ENCODE measurements around the gene FLRT1.

The FLRT1 gene

GRCh38 chr11:64020976-64021756 lies 14.6 kb upstream of the FLRT1 start:
- Mint-ChIP-seq H3K9me3 (no peaks in the 10 kb centered on the region), H3K27me3 (no peaks in the 10 kb centered on the region), H3K4me1 (no peaks in the 10 kb centered on the region), H3K36me3 (ENCODE audit: insufficient read depth) (no peaks in the 10 kb centered on the region), H3K27ac (ENCODE audit: low read depth) (no peak overlapping the region), H3K4me3 (no peak overlapping the region)
- ATAC-seq (replicated peaks; ENCODE audit: extremely low read depth, poor library complexity, severe bottlenecking) (no peak), DNase-seq (ENCODE audit: low spot score in 2 of 2) (no peak)

- Mint-ChIP-seq H3K4me1 (no peaks in the 10 kb centered on the region), H3K27me3 (peaks cover 2% of the 10 kb centered on the region), H3K36me3 (ENCODE audit: insufficient read depth) (no peaks in the 10 kb centered on the region), H3K4me3 (no peak overlapping the region), H3K9me3 (no peaks in the 10 kb centered on the region), H3K27ac (ENCODE audit: low read depth) (no peak overlapping the region)
- ATAC-seq (replicated peaks; ENCODE audit: extremely low read depth, poor library complexity, severe bottlenecking), result no peak
- no peak for DNase-seq (ENCODE audit: low spot score in 2 of 2)
Observed at GRCh38 chr11:64021757-64022093, 14.0 kb upstream of the FLRT1 start.

DNA sequence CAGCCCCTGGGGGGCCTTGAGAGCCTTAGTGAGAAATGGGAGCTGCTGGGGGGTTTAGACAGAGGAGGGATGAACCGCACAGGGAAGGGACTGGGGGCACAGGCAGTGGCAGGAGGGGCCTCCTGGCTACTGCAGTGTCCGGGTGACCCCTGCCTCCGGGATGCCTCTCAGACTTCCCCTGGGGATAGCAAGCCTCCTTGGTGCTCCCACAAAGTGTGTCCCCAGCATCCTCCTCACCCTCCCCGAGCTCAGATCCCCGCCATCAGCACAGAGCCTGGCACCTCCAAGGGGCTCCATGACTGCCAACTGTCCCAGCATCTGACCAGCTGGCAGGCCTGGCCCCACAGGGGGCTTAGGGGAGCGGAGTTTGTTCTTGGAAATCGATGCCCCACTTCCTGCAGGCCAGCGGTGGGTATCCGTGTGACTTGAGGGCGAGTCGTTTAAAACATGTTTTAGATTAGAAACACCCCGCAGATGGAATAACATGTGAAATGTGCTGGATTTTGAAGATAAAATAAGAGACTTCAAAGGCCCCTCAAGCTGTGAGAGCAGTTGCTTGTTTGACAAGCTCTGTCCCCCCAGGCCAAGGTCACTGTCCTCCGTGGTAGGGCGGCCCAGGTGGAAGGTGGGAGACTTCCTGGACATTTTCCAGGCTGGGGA lies 13.5 kb upstream of the FLRT1 start:
- Mint-ChIP-seq H3K4me3 (no peak overlapping the region), H3K27me3 (peaks cover 7% of the 10 kb centered on the region), H3K9me3 (no peaks in the 10 kb centered on the region), H3K36me3 (ENCODE audit: insufficient read depth) (no peaks in the 10 kb centered on the region), H3K4me1 (no peaks in the 10 kb centered on the region), H3K27ac (ENCODE audit: low read depth) (no peak overlapping the region)
- ATAC-seq (replicated peaks; ENCODE audit: extremely low read depth, poor library complexity, severe bottlenecking) (no peak), DNase-seq (ENCODE audit: low spot score in 2 of 2) (no peak)

DNA sequence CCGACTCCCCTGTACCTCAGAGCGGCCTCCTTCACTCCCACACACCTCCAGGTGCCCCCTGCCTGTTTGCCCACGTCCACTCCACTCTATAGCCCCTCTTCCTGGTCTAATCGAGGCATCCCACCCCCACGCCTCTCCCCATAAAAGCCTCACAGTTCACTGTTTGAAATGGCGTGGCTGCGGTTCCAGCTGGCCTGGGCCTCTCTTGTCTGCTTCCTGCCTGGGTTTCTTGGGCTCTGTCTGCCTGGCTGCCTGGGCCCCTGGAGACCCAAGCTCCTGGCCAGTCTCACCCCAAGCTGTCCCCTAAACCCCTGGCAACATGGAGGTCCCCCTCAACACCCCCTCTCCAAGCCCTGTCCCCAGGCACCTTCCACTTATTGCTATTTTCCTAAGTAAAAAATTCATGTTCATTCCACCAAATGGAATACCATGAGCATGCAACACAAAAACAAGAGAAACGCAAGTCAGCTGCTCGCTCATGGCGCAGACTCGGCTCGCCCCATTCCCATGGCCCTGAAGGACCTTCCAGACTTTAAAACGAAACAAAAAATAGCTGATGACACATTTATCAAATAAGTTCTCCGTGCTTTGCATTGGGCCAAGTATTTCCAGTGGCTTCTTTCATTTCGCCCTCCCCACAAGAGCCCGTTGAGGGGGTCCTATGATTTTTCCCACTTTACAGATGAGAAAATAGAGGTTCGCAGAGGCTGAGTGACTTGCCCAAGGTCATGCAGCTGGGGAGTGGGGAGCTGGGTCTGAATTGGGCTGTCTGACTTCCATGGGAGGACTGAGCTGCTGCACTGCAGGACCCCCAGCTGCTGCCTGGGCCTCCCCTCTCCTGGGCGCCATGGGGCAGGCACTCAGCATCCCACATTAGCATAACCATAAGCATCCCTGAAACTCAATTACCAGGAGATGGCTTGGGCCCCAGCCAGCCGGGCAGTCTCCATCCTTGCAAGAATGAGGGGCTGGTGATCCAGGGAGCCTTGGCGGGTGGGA lies 11.7 kb upstream of the FLRT1 start:
- H3K27ac Mint-ChIP-seq (ENCODE audit: low read depth), result no peak overlapping the region
- H3K9me3 Mint-ChIP-seq, result no peaks in the 10 kb centered on the region
- ATAC-seq (replicated peaks; ENCODE audit: extremely low read depth, poor library complexity, severe bottlenecking), result no peak
- no peak for DNase-seq (ENCODE audit: low spot score in 2 of 2)
- no peak overlapping the region for H3K4me3 Mint-ChIP-seq
- H3K36me3 Mint-ChIP-seq (ENCODE audit: insufficient read depth), result no peaks in the 10 kb centered on the region
- H3K27me3 Mint-ChIP-seq, result peaks cover 15% of the 10 kb centered on the region
- H3K4me1 Mint-ChIP-seq, result no peaks in the 10 kb centered on the region

GRCh38 chr11:64025205-64025604 lies 10.5 kb upstream of the FLRT1 start:
- no peaks in the 10 kb centered on the region for H3K4me1 Mint-ChIP-seq

DNA sequence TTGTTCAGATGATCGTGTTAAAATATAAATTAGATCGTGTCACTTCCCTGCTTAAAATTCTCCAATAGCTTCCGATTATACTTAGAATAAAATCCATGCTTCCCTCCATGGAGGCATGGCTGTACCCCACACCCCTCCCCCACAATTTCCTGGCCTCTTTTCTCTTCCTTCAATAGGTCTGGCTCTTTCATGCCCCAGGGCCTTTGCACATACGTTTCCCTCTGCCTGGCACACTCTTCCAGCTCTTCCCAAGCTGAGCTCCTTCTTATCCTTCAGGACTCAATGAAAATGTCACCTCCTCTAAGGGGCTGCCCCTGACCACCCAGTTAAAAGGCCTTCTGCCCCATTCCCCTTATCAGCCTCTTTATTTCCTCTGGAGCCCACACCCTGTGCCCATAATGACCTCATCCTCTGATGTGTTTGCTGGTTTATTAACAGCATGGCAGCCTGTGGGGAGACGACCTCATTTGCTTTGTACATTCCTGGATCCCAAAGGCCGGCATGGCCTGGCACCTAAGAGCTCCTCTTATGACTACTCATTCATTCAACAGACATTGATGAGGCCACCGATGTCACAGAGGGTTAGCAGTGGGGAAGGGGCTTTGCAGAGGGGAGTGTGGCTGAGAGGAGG lies 9.0 kb upstream of the FLRT1 start:
- DNase-seq (ENCODE audit: low spot score in 2 of 2), result no peak
- no peak overlapping the region for H3K4me3 Mint-ChIP-seq
- no peaks in the 10 kb centered on the region for H3K4me1 Mint-ChIP-seq
- H3K36me3 Mint-ChIP-seq (ENCODE audit: insufficient read depth), result no peaks in the 10 kb centered on the region
- no peak overlapping the region for H3K27ac Mint-ChIP-seq (ENCODE audit: low read depth)
- peaks cover 34% of the 10 kb centered on the region for H3K27me3 Mint-ChIP-seq
- ATAC-seq (replicated peaks; ENCODE audit: extremely low read depth, poor library complexity, severe bottlenecking), result no peak
- no peaks in the 10 kb centered on the region for H3K9me3 Mint-ChIP-seq

More at GRCh38 chr11:64025205-64025604, 10.5 kb upstream of the FLRT1 start:
- Mint-ChIP-seq H3K36me3 (ENCODE audit: insufficient read depth) (no peaks in the 10 kb centered on the region), H3K27me3 (peaks cover 27% of the 10 kb centered on the region), H3K9me3 (no peaks in the 10 kb centered on the region), H3K4me3 (no peak overlapping the region), H3K27ac (ENCODE audit: low read depth) (no peak overlapping the region)
- no peak for DNase-seq (ENCODE audit: low spot score in 2 of 2)
- ATAC-seq (replicated peaks; ENCODE audit: extremely low read depth, poor library complexity, severe bottlenecking), result no peak

DNA sequence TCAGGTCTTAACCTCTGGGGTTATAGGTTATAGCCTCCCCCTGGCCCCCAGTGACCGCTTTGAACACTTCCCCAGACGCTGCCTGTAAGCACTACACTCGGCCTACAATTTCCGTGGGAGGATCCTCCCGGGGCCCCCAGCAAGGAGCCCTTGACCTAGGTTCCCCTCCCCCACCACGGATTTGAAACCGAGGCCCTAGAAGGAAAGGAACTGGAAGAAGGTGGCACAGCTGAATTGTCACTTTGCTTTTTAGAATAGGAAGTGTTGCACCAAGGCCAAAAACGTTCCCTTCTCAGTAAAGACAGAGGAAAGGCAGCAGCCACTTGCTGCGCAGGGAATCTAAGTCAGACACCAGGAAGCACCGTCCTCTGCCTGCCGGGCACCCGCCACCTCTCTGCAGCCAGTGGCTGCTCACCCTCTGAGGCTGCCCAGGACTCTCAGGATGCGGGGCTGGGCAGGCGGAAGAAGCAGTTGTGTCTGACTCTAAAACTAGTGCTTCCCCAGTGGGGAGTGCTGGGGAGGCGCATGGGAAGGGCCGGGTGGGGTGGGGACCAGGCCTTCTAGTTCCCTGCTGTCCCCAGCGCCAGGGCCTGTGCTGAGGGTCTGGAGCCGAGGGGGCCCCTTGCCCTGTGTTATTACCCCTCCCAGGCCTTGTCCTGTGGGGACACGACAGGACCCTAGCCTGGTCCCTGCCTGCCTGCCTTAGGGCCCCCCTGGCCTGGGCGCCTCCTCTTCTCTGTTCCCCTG lies 7.9 kb upstream of the FLRT1 start:
- no peak for ATAC-seq (replicated peaks; ENCODE audit: extremely low read depth, poor library complexity, severe bottlenecking)
- DNase-seq (ENCODE audit: low spot score in 2 of 2), result no peak
- peaks cover 41% of the 10 kb centered on the region for H3K27me3 Mint-ChIP-seq
- no peaks in the 10 kb centered on the region for H3K4me1 Mint-ChIP-seq
- no peaks in the 10 kb centered on the region for H3K36me3 Mint-ChIP-seq (ENCODE audit: insufficient read depth)
- H3K27ac Mint-ChIP-seq (ENCODE audit: low read depth), result no peak overlapping the region
- no peaks in the 10 kb centered on the region for H3K9me3 Mint-ChIP-seq
- H3K4me3 Mint-ChIP-seq, result no peak overlapping the region

- no peaks in the 10 kb centered on the region for H3K36me3 Mint-ChIP-seq (ENCODE audit: insufficient read depth)
- H3K4me1 Mint-ChIP-seq, result no peaks in the 10 kb centered on the region
- H3K27me3 Mint-ChIP-seq, result peaks cover 46% of the 10 kb centered on the region
- H3K27ac Mint-ChIP-seq (ENCODE audit: low read depth), result no peak overlapping the region
- no peak overlapping the region for H3K4me3 Mint-ChIP-seq
- ATAC-seq (replicated peaks; ENCODE audit: extremely low read depth, poor library complexity, severe bottlenecking) (no peak), DNase-seq (ENCODE audit: low spot score in 2 of 2) (no peak)
- H3K9me3 Mint-ChIP-seq, result no peaks in the 10 kb centered on the region
Observed at GRCh38 chr11:64028398-64029115, 7.2 kb upstream of the FLRT1 start.

GRCh38 chr11:64029773-64030172 lies 6.0 kb upstream of the FLRT1 start:
- Mint-ChIP-seq H3K4me1 (no peaks in the 10 kb centered on the region), H3K36me3 (ENCODE audit: insufficient read depth) (peaks cover 1% of the 10 kb centered on the region), H3K9me3 (no peaks in the 10 kb centered on the region), H3K4me3 (no peak overlapping the region), H3K27ac (ENCODE audit: low read depth) (no peak overlapping the region), H3K27me3 (peaks cover 58% of the 10 kb centered on the region)
- DNase-seq (ENCODE audit: low spot score in 2 of 2), result no peak
- no peak for ATAC-seq (replicated peaks; ENCODE audit: extremely low read depth, poor library complexity, severe bottlenecking)

- no peak overlapping the region for H3K27ac Mint-ChIP-seq (ENCODE audit: low read depth)
- H3K4me3 Mint-ChIP-seq, result no peak overlapping the region
- H3K9me3 Mint-ChIP-seq, result no peaks in the 10 kb centered on the region
- H3K27me3 Mint-ChIP-seq, result peaks cover 66% of the 10 kb centered on the region
- no peak for ATAC-seq (replicated peaks; ENCODE audit: extremely low read depth, poor library complexity, severe bottlenecking)
- H3K36me3 Mint-ChIP-seq (ENCODE audit: insufficient read depth), result peaks cover 1% of the 10 kb centered on the region
- H3K4me1 Mint-ChIP-seq, result no peaks in the 10 kb centered on the region
- DNase-seq (ENCODE audit: low spot score in 2 of 2), result no peak
Observed at GRCh38 chr11:64031001-64031400, 4.7 kb upstream of the FLRT1 start.

DNA sequence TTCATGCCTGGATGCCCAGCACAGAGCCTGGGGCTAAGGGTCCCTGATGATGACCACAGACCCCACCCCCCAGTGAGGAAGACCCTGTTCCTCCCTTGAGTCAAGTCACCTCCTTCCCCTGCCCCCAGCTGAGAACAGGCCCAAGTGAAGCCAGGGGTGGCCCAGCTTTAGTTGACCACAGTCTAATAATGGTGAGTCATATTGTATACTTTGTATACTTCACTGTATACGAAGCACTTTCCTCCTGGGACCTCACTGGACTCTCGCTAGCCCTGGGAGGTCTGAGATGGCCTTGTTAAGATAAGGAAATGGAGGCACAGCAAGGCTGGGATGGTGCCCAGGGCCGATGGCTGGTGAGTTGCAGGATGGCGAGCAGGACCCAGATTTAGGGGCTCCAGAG lies 3.7 kb upstream of the FLRT1 start:
- no peaks in the 10 kb centered on the region for H3K9me3 Mint-ChIP-seq
- ATAC-seq (replicated peaks; ENCODE audit: extremely low read depth, poor library complexity, severe bottlenecking) (no peak), DNase-seq (ENCODE audit: low spot score in 2 of 2) (no peak)
- no peaks in the 10 kb centered on the region for H3K4me1 Mint-ChIP-seq
- H3K27ac Mint-ChIP-seq (ENCODE audit: low read depth), result no peak overlapping the region
- H3K36me3 Mint-ChIP-seq (ENCODE audit: insufficient read depth), result peaks cover 1% of the 10 kb centered on the region
- no peak overlapping the region for H3K4me3 Mint-ChIP-seq
- H3K27me3 Mint-ChIP-seq, result peaks cover 63% of the 10 kb centered on the region
